Measurements from ENCODE around the gene NUDCD2. TPM values are rescaled to one million over a fixed set of nuclear protein-coding genes. Genes with fewer than 3 reads are reported as not detected.
"Not testable (repeated sequence)": the region's sequence is repeated elsewhere in the genome, so short reads cannot be mapped to it uniquely, and the experiment has no call there.

NUDCD2 gene
- polyA plus RNA-seq, 1 of the 3 experiments (the other 2 are of a cell fraction), result 7.8 TPM

GRCh38 chr5:163433271-163433670 is 26.6 kb downstream of the NUDCD2 start (continued):
- TF ChIP-seq USF2 (IDR thresholded peaks at IDR 0.05; ENCODE audit: borderline replicate concordance, low read depth, low read length) (no peak), TCF12 (IDR thresholded peaks at IDR 0.05) (no peak), NRF1 (IDR thresholded peaks at IDR 0.05; ENCODE audit: low read depth, low read length) (no peak), MEF2A (IDR thresholded peaks at IDR 0.05; ENCODE audit: borderline replicate concordance, low read depth) (no peak)

GRCh38 chr5:163432544-163432943 is 27.4 kb downstream of the NUDCD2 start:
- H4K20me1 ChIP-seq (ENCODE audit: insufficient read depth), result no peaks in the 10 kb centered on the region
- DNase-seq, result no peak
- no peaks in the 10 kb centered on the region for H3K9me3 ChIP-seq
- peaks cover 2% of the 10 kb centered on the region for H3K79me2 ChIP-seq (ENCODE audit: insufficient read depth)
- POLR2A ChIA-PET, result no interaction called here
- no peaks in the 10 kb centered on the region for H3K27me3 ChIP-seq (ENCODE audit: insufficient read depth)
- CTCF ChIA-PET, result no interaction called here
- H2AFZ ChIP-seq (ENCODE audit: low read depth), result no peak overlapping the region
- H3K9ac ChIP-seq, result no peak overlapping the region
- 25% methylated on average over 1 of the region's 1 CpG for WGBS (ENCODE audit: low lambda C conversion rate)
- H3K4me1 ChIP-seq (ENCODE audit: control insufficient read depth in 1 of 2, insufficient read depth in 2 of 2, low read depth in 1 of 2, low read length in 1 of 2), result peaks cover 0 to 8% of the 10 kb centered on the region in 2 experiments; a peak in 2 of 4 replicates
- no peak overlapping the region for H3K4me2 ChIP-seq
- H3K9me2 ChIP-seq, result no peaks in the 10 kb centered on the region
- H3K27ac ChIP-seq (ENCODE audit: low read depth in 2 of 2, low read length in 1 of 2), result no peak overlapping the region
- TF ChIP-seq USF2 (IDR thresholded peaks at IDR 0.05; ENCODE audit: borderline replicate concordance, low read depth, low read length), result no peak
- no peak for TF ChIP-seq EZH2phosphoT487 (IDR thresholded peaks at IDR 0.05; ENCODE audit: borderline replicate concordance, low read depth)
- TF ChIP-seq CHD2 (IDR thresholded peaks at IDR 0.05; ENCODE audit: low read length, partially characterized antibody), result no peak
- TF ChIP-seq TAF1 (IDR thresholded peaks at IDR 0.05; ENCODE audit: borderline replicate concordance, low read depth, low read length), result no peak
- no peak for TF ChIP-seq GATA2 (CRISPR knock-in tag; IDR thresholded peaks at IDR 0.05)
- TF ChIP-seq FOXM1 (IDR thresholded peaks at IDR 0.05; ENCODE audit: low read depth), result no peak
- TF ChIP-seq POLR2AphosphoS5 (IDR thresholded peaks at IDR 0.05; ENCODE audit: low read depth, low read length), result no peak
- no peak for TF ChIP-seq IRF3 (IDR thresholded peaks at IDR 0.05; ENCODE audit: low read depth, low read length)
- TF ChIP-seq GABPA (IDR thresholded peaks at IDR 0.05; ENCODE audit: low read depth), result no peak
- no peak for TF ChIP-seq MAX (IDR thresholded peaks at IDR 0.05; ENCODE audit: low read depth)
- TF ChIP-seq ELF1 (IDR thresholded peaks at IDR 0.05), result no peak
- no peak for TF ChIP-seq RFX5 (IDR thresholded peaks at IDR 0.05; ENCODE audit: low read length)
- TF ChIP-seq RAD21 (IDR thresholded peaks at IDR 0.05; ENCODE audit: low read length), result no peak
- TF ChIP-seq USF1 (IDR thresholded peaks at IDR 0.05; ENCODE audit: borderline replicate concordance, low read depth), result no peak
- TF ChIP-seq FOSL2 (IDR thresholded peaks at IDR 0.05; ENCODE audit: borderline replicate concordance, low read depth), result no peak
- TF ChIP-seq YY1 (IDR thresholded peaks at IDR 0.05; ENCODE audit: low read depth), result no peak
- no peak for TF ChIP-seq RCOR1 (IDR thresholded peaks at IDR 0.05; ENCODE audit: low read length)
- no peak for TF ChIP-seq PBX3 (IDR thresholded peaks at IDR 0.05)
- TF ChIP-seq SMC3 (IDR thresholded peaks at IDR 0.05; ENCODE audit: low read depth, low read length), result no peak
- no peak overlapping the region for H3K4me3 ChIP-seq (ENCODE audit: low read depth in 2 of 2, low read length in 1 of 2)
- no peaks in the 10 kb centered on the region for H3K36me3 ChIP-seq (replicated peaks in 1 of 2; ENCODE audit: control insufficient read depth in 1 of 2, insufficient read depth in 2 of 2, low read length in 1 of 2)
- no peaks in the 10 kb centered on the region for H3F3A ChIP-seq (replicated peaks; ENCODE audit: insufficient read depth)

GRCh38 chr5:163426128-163426527 is 33.8 kb downstream of the NUDCD2 start:
- WGBS (ENCODE audit: low lambda C conversion rate), result 77% methylated on average over 4 of the region's 4 CpGs
- H3K9me3 ChIP-seq; H3K9me2 ChIP-seq; H3K27me3 ChIP-seq (ENCODE audit: insufficient read depth); H3K27ac ChIP-seq (ENCODE audit: low read depth in 2 of 2, low read length in 1 of 2); H3K4me3 ChIP-seq (ENCODE audit: low read depth in 2 of 2, low read length in 1 of 2); H3K79me2 ChIP-seq (ENCODE audit: insufficient read depth); H3K9ac ChIP-seq; H3K4me1 ChIP-seq (ENCODE audit: control insufficient read depth in 1 of 2, insufficient read depth in 2 of 2, low read depth in 1 of 2, low read length in 1 of 2); H3K36me3 ChIP-seq (replicated peaks in 1 of 2; ENCODE audit: control insufficient read depth in 1 of 2, insufficient read depth in 2 of 2, low read length in 1 of 2); H3K4me2 ChIP-seq; DNase-seq; POLR2A ChIA-PET; H3F3A ChIP-seq (replicated peaks; ENCODE audit: insufficient read depth); H4K20me1 ChIP-seq (ENCODE audit: insufficient read depth); H2AFZ ChIP-seq (ENCODE audit: low read depth): not testable (repeated sequence)
- CTCF ChIA-PET, result interaction anchor here (2.5 kb wide), 1 partner anchor 18 kb away, joined by 6 read pairs; no protein-coding TSS in a partner anchor
